Measurements from ENCODE around the gene GIPC3. TPM values are rescaled to one million over a fixed set of nuclear protein-coding genes. Genes with fewer than 3 reads are reported as not detected.
"Not testable (repeated sequence)": the region's sequence is repeated elsewhere in the genome, so short reads cannot be mapped to it uniquely, and the experiment has no call there.

Gene GIPC3
- total RNA-seq, 2 donors from 2014 or later: 0.32 to 0.42 TPM

DNA sequence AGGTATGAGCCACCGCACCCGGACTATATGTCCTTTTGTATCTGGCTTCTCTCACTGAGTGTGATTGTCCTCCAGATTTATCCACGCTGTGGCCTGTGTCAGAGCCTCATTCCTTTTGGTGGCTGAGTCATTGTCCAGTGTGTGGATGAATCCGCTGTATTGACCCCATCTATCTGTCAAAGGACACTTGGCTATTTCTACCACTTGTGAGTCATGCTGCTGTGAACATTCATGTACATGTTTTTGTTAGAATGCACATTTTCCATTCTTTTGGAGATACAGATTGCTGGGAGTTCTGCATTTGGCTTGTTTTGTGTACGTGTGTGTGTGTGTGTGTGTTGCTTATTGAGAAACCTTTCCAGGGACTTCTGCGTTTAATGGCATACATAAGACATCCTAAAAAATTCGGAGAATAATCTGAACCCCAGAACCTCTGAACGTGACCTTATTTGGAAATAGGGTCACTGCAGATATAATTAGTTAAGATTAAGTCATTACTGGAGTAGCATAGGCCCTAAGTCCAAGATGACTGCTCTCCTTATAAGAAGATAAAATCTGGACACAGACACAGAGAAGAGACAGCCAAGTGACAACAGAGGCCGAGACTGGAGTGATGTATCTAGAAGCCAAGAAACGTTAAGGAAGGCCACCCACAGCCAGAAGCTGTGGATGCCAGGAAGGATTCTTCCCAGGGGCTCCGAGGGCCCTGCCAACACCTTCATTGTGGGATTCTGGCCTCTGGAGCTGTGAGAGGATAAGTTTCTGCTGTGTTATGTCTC lies 4.9 kb upstream of the GIPC3 start:
- ATAC-seq (replicated peaks): no peak
- Mint-ChIP-seq H3K36me3 (ENCODE audit: low read depth) (peaks cover 3% of the 10 kb centered on the region), H3K4me1 (peaks cover 2% of the 10 kb centered on the region), H3K27ac (no peak overlapping the region), H3K9me3 (no peaks in the 10 kb centered on the region), H3K4me3 (no peak overlapping the region), H3K27me3 (no peaks in the 10 kb centered on the region)

DNA sequence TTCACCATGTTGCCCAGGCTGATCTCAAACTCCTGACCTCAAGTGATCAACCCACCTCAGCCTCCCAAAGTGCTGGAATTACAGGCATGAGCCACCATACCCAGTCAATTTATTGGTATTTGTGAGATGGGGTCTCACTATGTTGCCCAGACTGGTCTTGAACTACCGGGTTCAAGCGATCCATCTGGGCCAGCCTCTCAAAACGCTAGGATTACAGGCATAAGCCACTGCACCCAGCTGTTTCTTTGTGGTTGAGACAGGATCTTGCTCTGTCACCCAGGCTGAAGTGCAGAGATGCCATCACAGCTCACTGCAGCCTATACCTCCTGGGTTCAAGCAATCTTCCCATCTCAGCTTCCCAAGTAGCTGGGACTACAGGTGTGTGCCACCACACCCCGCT lies 3.5 kb upstream of the GIPC3 start:
- H3K27ac Mint-ChIP-seq; H3K9me3 Mint-ChIP-seq; ATAC-seq (replicated peaks); H3K4me1 Mint-ChIP-seq; H3K36me3 Mint-ChIP-seq (ENCODE audit: low read depth); H3K27me3 Mint-ChIP-seq; H3K4me3 Mint-ChIP-seq: not testable (repeated sequence)

DNA sequence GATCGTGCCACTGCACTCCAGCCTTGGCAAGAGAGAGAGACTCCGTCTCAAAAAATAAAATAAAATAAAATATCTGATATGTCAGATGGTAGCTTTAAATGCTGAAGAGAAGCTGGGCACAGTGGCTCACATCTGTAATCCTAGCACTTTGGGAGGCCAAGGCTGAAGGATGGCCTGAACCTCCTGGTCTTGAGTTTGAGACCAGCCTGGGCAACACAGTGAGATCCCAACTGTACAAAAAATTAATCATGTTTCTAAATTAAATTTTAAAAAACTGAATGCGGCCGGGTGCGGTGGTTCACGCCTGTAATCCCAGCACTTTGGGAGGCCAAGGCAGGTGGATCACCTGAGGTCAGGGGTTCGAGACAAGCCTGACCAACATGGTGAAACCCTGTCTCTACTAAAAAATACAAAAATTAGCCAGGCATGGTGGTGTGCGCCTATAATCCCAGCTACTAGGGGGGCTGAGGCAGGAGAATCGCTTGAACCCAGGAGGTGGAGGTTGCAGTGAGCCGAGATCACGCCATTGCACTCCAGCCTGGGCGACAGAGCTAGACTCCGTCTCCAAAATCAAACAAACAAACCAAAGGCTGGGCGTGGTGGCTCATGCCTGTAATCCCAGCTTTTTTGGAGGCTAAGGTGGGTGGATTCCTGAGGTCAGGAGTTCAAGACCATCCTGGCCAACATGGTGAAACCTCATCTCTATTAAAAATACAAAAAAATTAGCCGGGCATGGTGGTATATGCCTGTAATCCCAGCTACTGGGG lies 1.1 kb upstream of the GIPC3 start:
- not testable (repeated sequence) for H3K4me3 Mint-ChIP-seq; H3K36me3 Mint-ChIP-seq (ENCODE audit: low read depth); ATAC-seq (replicated peaks)

DNA sequence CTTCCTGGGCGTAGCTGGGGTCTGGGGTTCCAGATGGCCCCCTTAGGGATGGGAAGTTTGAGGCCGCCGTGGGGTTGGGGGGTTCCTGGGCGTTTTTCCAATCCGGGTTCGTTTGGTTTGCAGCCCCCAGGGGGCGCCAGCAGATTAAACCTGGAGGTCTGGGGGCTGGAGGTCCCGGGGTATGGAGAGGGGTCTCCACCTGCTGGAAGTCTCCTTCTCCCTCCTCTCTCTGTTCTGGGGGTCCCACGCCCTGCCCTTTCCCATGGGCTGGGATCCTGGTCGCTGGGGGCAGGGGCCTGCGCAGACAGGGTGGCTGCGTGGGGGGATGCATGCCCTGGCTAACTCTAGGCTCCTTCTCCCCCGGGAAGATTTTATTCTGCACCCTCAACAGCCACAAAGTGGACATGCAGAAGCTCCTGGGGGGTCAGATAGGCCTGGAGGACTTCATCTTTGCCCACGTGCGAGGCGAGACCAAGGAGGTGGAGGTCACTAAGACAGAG lies 899 bp downstream of the GIPC3 start:
- Mint-ChIP-seq H3K27ac (no peak overlapping the region), H3K36me3 (ENCODE audit: low read depth) (no peaks in the 10 kb centered on the region), H3K9me3 (no peaks in the 10 kb centered on the region), H3K27me3 (no peaks in the 10 kb centered on the region), H3K4me1 (no peaks in the 10 kb centered on the region), H3K4me3 (peak overlapping the region; percentile 11)
- ATAC-seq (replicated peaks): no peak

More for the DNA sequence above, 1.1 kb upstream of the GIPC3 start:
- H3K27me3 Mint-ChIP-seq, H3K4me1 Mint-ChIP-seq, H3K9me3 Mint-ChIP-seq, H3K27ac Mint-ChIP-seq: not testable (repeated sequence)

DNA sequence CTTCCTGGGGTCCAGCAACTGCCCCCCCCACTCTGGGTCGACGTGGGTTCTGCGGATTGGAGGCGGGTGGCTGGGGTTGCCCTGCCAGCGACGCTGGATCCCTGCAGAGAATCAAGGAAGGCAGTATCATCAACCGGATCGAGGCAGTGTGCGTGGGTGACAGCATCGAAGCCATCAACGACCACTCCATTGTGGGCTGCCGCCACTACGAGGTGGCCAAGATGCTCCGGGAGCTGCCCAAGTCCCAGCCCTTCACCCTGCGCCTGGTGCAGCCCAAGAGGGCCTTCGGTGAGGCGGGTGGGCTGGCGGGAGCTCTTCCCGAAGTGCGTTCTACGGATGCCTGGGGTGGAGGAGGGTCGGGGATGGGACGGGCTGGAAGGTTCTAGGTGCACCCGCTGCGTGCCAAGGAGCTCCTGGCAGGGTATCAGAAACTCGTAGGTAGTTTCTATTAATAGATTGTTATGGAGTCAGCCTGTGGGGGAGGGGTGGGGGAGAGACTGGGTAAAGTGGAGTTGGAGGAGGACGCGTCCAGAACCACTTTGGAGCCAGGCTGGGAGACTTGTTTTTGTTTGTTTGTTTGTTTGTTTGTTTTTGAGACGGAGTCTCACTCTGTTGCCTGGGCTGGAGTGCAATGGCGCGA lies 1.5 kb downstream of the GIPC3 start:
- Mint-ChIP-seq H3K36me3 (ENCODE audit: low read depth) (no peaks in the 10 kb centered on the region), H3K4me3 (no peak overlapping the region), H3K9me3 (no peaks in the 10 kb centered on the region), H3K4me1 (no peaks in the 10 kb centered on the region), H3K27ac (no peak overlapping the region), H3K27me3 (no peaks in the 10 kb centered on the region)
- no peak for ATAC-seq (replicated peaks)

DNA sequence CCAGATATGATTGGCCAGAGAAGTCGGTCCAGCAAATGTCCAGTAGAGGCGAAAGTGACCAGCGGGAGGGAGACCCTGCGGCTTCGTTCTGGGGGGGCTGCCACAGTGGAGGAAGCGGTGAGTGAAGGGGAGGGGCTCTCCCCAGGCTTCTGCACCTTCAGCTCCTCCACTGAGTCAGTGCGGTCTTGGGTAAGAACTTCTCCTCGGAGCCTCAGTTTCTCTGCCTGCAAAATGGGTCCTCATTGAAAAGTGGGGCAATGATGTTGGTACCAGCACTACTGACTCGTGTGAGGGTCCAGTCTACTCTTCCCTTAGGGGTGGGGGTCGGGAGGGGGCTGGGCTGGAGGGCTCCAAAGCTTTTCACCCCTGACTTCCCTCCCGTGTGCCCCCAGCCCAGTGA lies 4.2 kb downstream of the GIPC3 start:
- Mint-ChIP-seq H3K4me3 (no peak overlapping the region), H3K27me3 (no peaks in the 10 kb centered on the region), H3K9me3 (no peaks in the 10 kb centered on the region), H3K27ac (no peak overlapping the region), H3K36me3 (ENCODE audit: low read depth) (no peaks in the 10 kb centered on the region), H3K4me1 (no peaks in the 10 kb centered on the region)
- ATAC-seq (replicated peaks): no peak

DNA sequence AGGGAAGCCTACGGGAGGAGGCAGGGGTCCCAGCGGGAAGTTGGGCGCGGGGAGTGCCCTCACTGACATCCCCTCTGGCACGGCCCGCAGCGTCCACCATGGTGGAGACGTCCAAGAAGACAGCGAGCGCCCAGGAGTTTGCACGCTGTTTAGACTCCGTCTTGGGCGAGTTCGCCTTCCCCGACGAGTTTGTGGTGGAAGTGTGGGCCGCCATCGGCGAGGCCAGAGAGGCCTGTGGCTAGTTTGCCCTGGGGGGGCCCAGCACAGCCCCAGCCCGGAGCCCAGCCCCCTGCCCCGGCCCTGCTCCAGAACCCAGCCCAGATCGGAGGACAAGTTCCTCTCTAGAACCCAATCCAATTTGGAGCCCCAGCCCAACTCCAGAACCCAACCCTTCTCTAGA lies 4.7 kb downstream of the GIPC3 start:
- H3K27me3 Mint-ChIP-seq: no peaks in the 10 kb centered on the region
- H3K9me3 Mint-ChIP-seq: no peaks in the 10 kb centered on the region
- ATAC-seq (replicated peaks): no peak
- no peaks in the 10 kb centered on the region for H3K4me1 Mint-ChIP-seq
- no peak overlapping the region for H3K4me3 Mint-ChIP-seq
- H3K36me3 Mint-ChIP-seq (ENCODE audit: low read depth): no peaks in the 10 kb centered on the region
- no peak overlapping the region for H3K27ac Mint-ChIP-seq

DNA sequence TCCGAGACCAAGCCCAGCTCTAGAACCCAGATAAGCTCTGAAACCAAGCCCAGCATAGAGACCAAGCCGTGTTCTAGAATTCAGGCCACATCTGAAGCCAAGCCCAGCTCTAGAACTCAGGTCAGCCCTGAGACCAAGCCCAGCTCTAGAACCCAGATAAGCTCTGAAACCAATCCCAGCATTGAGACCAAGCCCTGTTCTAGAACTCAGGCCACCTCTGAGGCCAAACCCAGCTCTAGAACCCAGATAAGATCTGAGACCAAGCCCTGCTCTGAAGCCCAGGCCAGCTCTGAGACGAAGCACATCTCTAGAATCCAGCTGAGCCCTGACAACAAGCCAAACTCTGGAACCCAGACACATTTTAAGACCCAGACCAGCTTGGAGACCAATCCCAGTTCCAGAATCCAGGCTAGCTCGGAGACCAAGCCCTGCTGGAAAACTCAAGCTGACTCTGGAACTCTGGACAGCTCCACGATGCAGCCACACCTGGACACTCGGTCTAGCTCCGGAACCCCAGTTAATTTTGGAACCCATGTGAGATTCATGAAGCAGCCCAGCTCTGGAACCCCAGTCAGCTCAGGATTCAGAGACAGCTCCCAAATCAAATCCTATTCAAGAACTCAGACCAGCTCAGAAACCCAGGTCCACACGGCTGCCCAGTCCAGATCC lies 5.8 kb downstream of the GIPC3 start:
- Mint-ChIP-seq H3K4me3 (no peak overlapping the region), H3K36me3 (ENCODE audit: low read depth) (no peaks in the 10 kb centered on the region), H3K9me3 (no peaks in the 10 kb centered on the region), H3K4me1 (no peaks in the 10 kb centered on the region), H3K27ac (no peak overlapping the region), H3K27me3 (no peaks in the 10 kb centered on the region)
- ATAC-seq (replicated peaks): no peak

DNA sequence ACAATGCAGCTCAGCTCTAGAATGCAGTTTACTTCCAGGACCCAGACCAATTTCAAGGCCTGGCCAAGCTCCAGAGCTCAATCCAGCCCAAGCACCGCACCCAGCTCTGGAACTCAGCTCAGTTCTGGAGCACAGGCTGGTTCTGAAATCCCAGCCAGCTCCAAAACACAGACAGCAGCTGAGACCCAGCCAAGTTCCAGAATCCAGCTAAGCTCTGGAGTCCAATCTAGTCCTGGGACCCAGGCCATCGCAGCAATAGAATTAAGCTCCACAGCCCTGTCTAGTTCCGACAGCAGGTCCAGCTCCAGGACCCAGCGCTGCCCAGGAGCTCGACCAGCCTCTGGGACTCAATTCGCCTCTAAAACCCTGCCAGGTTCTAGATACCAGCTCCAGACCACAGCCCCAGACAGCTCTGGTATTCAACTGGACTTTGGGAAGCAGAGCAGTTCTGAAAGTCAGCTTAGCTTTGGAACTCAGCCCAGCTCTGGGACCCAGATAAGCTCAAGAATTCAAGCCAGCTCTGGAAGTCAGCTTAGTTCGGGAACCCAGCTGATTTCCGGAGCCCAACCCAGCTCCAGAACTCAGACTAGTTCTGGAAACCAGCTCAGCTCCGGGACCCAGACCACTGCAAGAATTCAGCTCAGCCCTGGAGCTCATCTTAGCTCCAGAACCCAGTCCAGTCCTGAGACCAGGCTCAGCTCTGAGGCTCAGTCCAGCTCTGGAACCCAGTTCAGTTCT lies 6.8 kb downstream of the GIPC3 start:
- H3K27me3 Mint-ChIP-seq: no peaks in the 10 kb centered on the region
- no peak overlapping the region for H3K27ac Mint-ChIP-seq

DNA sequence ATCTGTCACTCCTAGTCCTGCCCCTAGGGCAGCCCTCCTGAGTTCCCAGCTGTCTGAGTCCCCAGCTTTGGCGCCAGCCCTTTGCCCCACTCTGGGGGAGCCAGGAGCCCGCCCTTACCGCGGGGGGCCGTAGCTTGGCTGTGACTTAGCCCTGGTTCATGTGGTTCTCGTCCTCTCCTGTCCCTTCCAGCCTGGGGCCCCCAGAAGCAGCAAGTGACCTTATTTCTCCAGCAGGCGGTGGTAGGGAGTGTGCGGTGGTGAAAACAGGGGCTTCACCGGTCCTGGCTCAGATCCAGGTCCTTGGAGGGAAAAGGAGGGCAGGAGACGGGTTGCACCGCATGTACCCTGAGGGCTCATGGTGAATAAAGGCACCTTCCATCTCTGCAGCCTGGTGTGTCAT lies 7.9 kb downstream of the GIPC3 start:
- Mint-ChIP-seq H3K27ac (no peak overlapping the region), H3K36me3 (ENCODE audit: low read depth) (no peaks in the 10 kb centered on the region), H3K4me1 (no peaks in the 10 kb centered on the region), H3K4me3 (no peak overlapping the region), H3K27me3 (no peaks in the 10 kb centered on the region), H3K9me3 (no peaks in the 10 kb centered on the region)
- ATAC-seq (replicated peaks): no peak

More for the DNA sequence above, 6.8 kb downstream of the GIPC3 start:
- Mint-ChIP-seq H3K4me1 (no peaks in the 10 kb centered on the region), H3K9me3 (no peaks in the 10 kb centered on the region), H3K36me3 (ENCODE audit: low read depth) (no peaks in the 10 kb centered on the region), H3K4me3 (no peak overlapping the region)
- ATAC-seq (replicated peaks): no peak

DNA sequence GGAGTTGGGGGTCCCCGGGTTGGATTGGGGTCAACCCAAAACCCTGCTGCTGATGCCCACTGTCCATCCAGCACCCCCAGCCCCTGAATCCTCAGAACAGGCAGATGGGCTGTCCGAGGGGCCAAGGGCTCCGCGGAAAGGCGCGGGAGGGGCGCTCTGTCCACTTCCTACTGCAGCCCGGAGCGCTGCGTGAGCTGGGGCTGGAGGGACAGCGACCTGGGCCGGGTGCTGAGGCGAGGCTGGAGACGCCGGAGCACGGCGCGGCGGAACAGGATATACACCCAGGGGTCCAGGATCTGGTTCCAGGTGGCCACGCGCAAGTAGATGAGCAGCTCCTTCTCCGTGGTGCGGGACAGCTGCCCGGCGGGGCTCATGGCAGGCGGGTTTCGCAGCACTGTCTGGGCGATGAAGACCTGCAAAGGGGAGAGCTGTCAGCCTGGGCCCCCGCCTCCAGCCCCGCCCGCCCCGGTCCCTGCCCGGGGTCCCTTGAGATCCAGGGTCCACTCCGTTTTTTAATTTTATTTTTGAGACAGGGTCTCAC lies 10.3 kb downstream of the GIPC3 start:
- H3K27ac Mint-ChIP-seq: no peak overlapping the region
- ATAC-seq (replicated peaks): no peak
- H3K4me3 Mint-ChIP-seq: no peak overlapping the region
- no peaks in the 10 kb centered on the region for H3K36me3 Mint-ChIP-seq (ENCODE audit: low read depth)
- no peaks in the 10 kb centered on the region for H3K4me1 Mint-ChIP-seq
- H3K9me3 Mint-ChIP-seq: no peaks in the 10 kb centered on the region
- no peaks in the 10 kb centered on the region for H3K27me3 Mint-ChIP-seq

DNA sequence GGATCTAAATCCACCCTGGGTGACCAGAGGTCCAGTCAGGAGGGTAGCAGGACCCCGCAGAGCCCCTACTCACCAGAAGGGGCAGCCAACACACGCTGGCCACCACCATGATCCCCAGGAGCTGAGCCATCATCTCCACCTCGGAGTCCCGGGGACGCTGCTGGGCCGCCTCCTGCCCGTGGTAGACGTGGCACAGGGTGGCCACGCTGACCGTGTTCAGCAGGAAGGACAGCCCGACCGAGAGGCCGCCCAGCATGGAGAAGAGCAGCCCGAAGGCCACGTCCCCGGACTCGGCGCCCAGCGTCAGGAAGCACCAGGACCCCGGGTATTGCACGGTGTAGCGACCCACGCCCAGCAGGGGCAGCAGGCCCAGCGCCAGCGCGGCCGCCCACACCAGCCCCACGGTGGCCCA lies 14.5 kb downstream of the GIPC3 start:
- H3K9me3 Mint-ChIP-seq: no peaks in the 10 kb centered on the region

DNA sequence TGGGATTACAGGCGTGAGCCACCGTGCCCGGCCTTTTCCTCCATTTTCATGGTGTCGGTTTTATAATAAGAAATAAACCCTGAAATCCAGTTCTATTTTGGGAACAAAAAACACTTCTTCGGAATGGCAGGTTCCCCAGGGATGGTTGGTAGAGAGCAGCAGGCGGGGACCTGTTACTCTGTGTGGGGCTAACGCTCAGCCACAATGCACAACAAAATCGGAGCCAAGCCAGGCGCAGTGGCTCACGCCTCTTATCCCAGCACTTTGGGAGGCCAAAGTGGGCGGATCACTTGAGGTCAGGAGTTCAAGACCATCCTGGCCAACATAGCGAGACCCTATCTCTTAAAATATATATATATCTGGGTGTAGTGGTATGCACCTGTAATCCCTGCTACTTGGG lies 15.7 kb downstream of the GIPC3 start:
- ATAC-seq (replicated peaks): no peak
- no peaks in the 10 kb centered on the region for H3K4me1 Mint-ChIP-seq
- no peaks in the 10 kb centered on the region for H3K9me3 Mint-ChIP-seq
- peaks cover 3% of the 10 kb centered on the region for H3K27me3 Mint-ChIP-seq
- H3K4me3 Mint-ChIP-seq: no peak overlapping the region
- H3K36me3 Mint-ChIP-seq (ENCODE audit: low read depth): no peaks in the 10 kb centered on the region
- H3K27ac Mint-ChIP-seq: no peak overlapping the region

More for the DNA sequence above, 14.5 kb downstream of the GIPC3 start:
- ATAC-seq (replicated peaks): no peak
- H3K27ac Mint-ChIP-seq: no peak overlapping the region
- H3K36me3 Mint-ChIP-seq (ENCODE audit: low read depth): no peaks in the 10 kb centered on the region
- no peaks in the 10 kb centered on the region for H3K4me1 Mint-ChIP-seq
- no peak overlapping the region for H3K4me3 Mint-ChIP-seq
- H3K27me3 Mint-ChIP-seq: peaks cover 2% of the 10 kb centered on the region
